ENCODE data around the gene TAS2R38.
"Not testable (repeated sequence)": the region's sequence is repeated elsewhere in the genome, so short reads cannot be mapped to it uniquely, and the experiment has no call there.

The TAS2R38 gene

GRCh38 chr7:141973673-141974072 is at the start of gene TAS2R38:
TSS of gene TAS2R38 (minus strand) at chr7:141973773. CDS start at chr7:141973689, 84 bp downstream.
- DNase-seq (ENCODE audit: low read depth in 2 of 2), result no peak

GRCh38 chr7:142018154-142018553 is 44.6 kb upstream of the TAS2R38 start:
- DNase-seq (ENCODE audit: low read depth in 2 of 2), result no peak

- DNase-seq (ENCODE audit: low read depth in 2 of 2), result no peak
Measured at GRCh38 chr7:142017451-142017850, 43.9 kb upstream of the TAS2R38 start.

GRCh38 chr7:142012825-142013511 is 39.4 kb upstream of the TAS2R38 start:
- no peak for DNase-seq (ENCODE audit: low read depth in 2 of 2)

GRCh38 chr7:142010952-142011548 is 37.5 kb upstream of the TAS2R38 start:
- DNase-seq (ENCODE audit: low read depth in 2 of 2), result no peak

- no peak for DNase-seq (ENCODE audit: low read depth in 2 of 2)
Measured at GRCh38 chr7:142009187-142009586, 35.6 kb upstream of the TAS2R38 start.

- no peak for DNase-seq (ENCODE audit: low read depth in 2 of 2)
Measured at GRCh38 chr7:142006577-142006976, 33.0 kb upstream of the TAS2R38 start.

GRCh38 chr7:142002179-142002578 is 28.6 kb upstream of the TAS2R38 start:
- DNase-seq (ENCODE audit: low read depth in 2 of 2), result no peak

GRCh38 chr7:142001163-142001874 is 27.7 kb upstream of the TAS2R38 start:
- DNase-seq (ENCODE audit: low read depth in 2 of 2), result no peak

- no peak for DNase-seq (ENCODE audit: low read depth in 2 of 2)
Measured at GRCh38 chr7:142000244-142000643, 26.7 kb upstream of the TAS2R38 start.

- DNase-seq (ENCODE audit: low read depth in 2 of 2), result no peak
Measured at GRCh38 chr7:141999058-141999623, 25.6 kb upstream of the TAS2R38 start.

- DNase-seq (ENCODE audit: low read depth in 2 of 2), result no peak
Measured at GRCh38 chr7:141993354-141993753, 19.8 kb upstream of the TAS2R38 start.

- no peak for DNase-seq (ENCODE audit: low read depth in 2 of 2)
Measured at GRCh38 chr7:141992688-141993087, 19.1 kb upstream of the TAS2R38 start.

GRCh38 chr7:141992156-141992555 is 18.6 kb upstream of the TAS2R38 start:
- DNase-seq (ENCODE audit: low read depth in 2 of 2), result no peak

- no peak for DNase-seq (ENCODE audit: low read depth in 2 of 2)
Measured at GRCh38 chr7:141991140-141991539, 17.6 kb upstream of the TAS2R38 start.

- DNase-seq (ENCODE audit: low read depth in 2 of 2), result no peak
Measured at GRCh38 chr7:141990011-141990725, 16.6 kb upstream of the TAS2R38 start.

- DNase-seq (ENCODE audit: low read depth in 2 of 2), result not testable (repeated sequence)
Measured at GRCh38 chr7:141987803-141988202, 14.2 kb upstream of the TAS2R38 start.

- no peak for DNase-seq (ENCODE audit: low read depth in 2 of 2)
Measured at GRCh38 chr7:141986923-141987322, 13.3 kb upstream of the TAS2R38 start.

- DNase-seq (ENCODE audit: low read depth in 2 of 2), result not testable (repeated sequence)
Measured at GRCh38 chr7:141985926-141986325, 12.4 kb upstream of the TAS2R38 start.

- no peak for DNase-seq (ENCODE audit: low read depth in 2 of 2)
Measured at GRCh38 chr7:141979568-141979967, 6.0 kb upstream of the TAS2R38 start.

GRCh38 chr7:141978351-141978750 is 4.8 kb upstream of the TAS2R38 start:
- DNase-seq (ENCODE audit: low read depth in 2 of 2), result no peak
